CD4-positive, alpha-beta T cell treated with Interleukin-17A for 1 hour (primary cell): ENCODE results near the gene ALDH1L1.

Experiments
- DNase-seq: peaks from one replicate; pipeline ENCODE4 v3.0.0-alpha.2; 2020

Gene ALDH1L1

GRCh38 chr3:126116526-126116925 is 63.9 kb downstream of the ALDH1L1 start:
- no peak for DNase-seq

- no peak for DNase-seq
These were observed 65.7 kb downstream of the ALDH1L1 start for GRCh38 chr3:126114443-126115386.

- DNase-seq: peak; percentile 1
These were observed 66.5 kb downstream of the ALDH1L1 start for GRCh38 chr3:126113733-126114442.

- no peak for DNase-seq
These were observed 67.2 kb downstream of the ALDH1L1 start for GRCh38 chr3:126113238-126113555.

- DNase-seq: no peak
These were observed 67.7 kb downstream of the ALDH1L1 start for GRCh38 chr3:126112531-126113237.

GRCh38 chr3:126111566-126112475 is 68.6 kb downstream of the ALDH1L1 start:
- no peak for DNase-seq

- no peak for DNase-seq
These were observed 69.2 kb downstream of the ALDH1L1 start for GRCh38 chr3:126111126-126111551.

- DNase-seq: no peak
These were observed 69.8 kb downstream of the ALDH1L1 start for GRCh38 chr3:126110431-126111125.

GRCh38 chr3:126109880-126110235 is 70.5 kb downstream of the ALDH1L1 start:
- DNase-seq: no peak

GRCh38 chr3:126109146-126109879 is 71.1 kb downstream of the ALDH1L1 start:
- DNase-seq: no peak

GRCh38 chr3:126108676-126109050 is 71.7 kb downstream of the ALDH1L1 start:
- DNase-seq: no peak

GRCh38 chr3:126107957-126108675 is 72.3 kb downstream of the ALDH1L1 start:
- DNase-seq: no peak

GRCh38 chr3:126107203-126107939 is 73.0 kb downstream of the ALDH1L1 start:
- DNase-seq: no peak

GRCh38 chr3:126106336-126107202 is 73.8 kb downstream of the ALDH1L1 start:
- no peak for DNase-seq

GRCh38 chr3:126105691-126106187 is 74.6 kb downstream of the ALDH1L1 start:
- no peak for DNase-seq

- no peak for DNase-seq
These were observed 75.4 kb downstream of the ALDH1L1 start for GRCh38 chr3:126104742-126105605.

GRCh38 chr3:126104028-126104635 is 76.3 kb downstream of the ALDH1L1 start:
- DNase-seq: no peak
